GM18498 (cell line): ENCODE data around the gene AP1M2.
"Not testable (repeated sequence)": the region's sequence is repeated elsewhere in the genome, so short reads cannot be mapped to it uniquely, and the experiment has no call there.

Experiments used
- ATAC-seq: cut with Tn5 transposase; IDR thresholded peaks from one replicate; pipeline ENCODE4 v1.9.1; 2021; ENCODE audit warnings: mild to moderate bottlenecking, moderate library complexity; ENCODE audit not compliant: unreplicated experiment

Gene AP1M2

DNA sequence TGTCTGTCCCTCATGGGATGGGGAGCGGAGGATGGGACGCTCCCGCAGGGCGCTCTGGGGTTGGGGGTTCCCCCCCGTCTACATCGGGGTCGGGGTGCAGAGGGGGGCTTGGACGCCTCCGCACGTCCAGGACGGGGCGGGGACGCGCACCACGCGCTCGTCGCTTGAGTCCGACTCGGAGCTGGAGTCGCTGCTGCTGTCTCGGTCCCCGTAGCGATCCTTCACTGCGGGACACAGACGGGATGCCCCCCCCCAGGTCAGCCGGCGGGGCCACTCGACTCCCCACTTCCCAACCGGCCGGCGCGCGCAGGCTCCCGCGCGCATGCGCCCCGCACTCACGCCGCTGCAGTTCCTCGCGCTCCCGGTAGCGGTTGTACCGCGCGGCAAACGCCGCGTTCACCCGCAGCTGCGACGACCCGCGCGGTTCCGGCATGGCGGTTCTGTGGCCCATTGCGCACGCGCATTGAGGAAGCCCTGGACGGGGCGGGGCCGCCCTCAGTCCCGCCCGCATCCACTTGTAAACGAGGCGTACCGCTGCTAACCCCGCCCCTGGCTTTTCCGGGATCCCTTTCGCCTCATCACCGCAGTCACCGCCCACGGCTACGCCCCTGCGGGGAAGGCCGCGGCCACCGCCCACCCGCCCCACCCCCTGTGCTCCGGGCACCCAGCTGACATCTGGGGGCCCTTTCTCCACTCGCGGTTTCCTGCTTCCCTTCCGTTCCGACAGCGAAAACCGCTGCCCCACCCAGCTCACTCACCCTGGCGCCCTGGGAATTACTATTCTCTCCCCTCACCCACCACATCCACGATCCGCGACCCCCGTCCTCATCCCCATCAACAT, 21.3 kb downstream of the AP1M2 start, which contains the start of gene KRI1:
KRI1 (minus strand) TSS at position 444 of the 841 bp plus-strand sequence; CDS start at position 433, 11 bp downstream.
- ATAC-seq, result peak; percentile 47

DNA sequence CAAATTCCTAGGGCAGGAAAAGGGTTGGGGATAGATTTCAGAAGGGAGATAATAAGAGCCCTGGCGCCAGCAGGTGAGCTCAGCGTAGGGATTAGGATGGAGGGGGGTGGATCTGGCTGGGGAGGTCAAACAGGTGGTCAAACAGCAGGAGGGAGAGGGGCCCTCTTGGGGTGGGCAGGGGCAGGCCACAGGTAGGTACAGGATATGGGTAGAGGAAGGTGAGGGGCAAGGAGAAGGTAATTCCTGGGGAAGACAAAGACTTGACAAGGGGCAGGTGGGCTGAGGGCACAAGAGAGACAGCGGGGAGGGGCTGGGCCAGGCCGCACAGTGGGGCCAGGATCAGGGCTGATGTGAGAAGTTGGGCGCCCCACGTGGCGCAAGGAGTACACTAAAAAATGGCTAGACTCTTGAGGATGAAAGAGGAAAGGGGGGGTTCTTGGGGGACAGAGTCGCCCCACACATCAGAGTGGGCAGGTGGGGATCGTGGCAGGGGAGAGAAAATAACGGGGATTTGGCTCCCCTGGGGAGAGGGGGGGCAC, 22.0 kb downstream of the AP1M2 start:
- no peak for ATAC-seq

- no peak for ATAC-seq
These were observed 24.5 kb downstream of the AP1M2 start for GRCh38 chr19:10562609-10563008.

DNA sequence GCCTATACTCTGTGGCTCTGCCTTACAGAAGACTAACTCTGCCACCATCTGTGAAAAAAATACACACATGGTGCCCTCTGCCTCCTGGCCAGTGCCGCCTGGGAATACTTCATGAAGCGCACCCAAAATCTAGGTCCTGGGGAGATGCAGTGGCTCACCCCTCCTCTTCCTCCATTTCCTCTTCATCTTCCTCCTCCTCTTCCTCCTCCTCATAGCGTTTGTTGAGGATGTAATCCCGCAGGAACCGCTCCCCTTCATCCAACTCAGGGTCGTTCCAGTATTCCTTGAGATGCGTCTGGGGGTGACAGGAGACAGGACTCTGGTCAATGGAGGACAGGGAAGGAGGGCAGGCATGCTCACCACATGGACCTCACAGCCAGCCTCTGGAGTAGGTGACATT, 27.0 kb downstream of the AP1M2 start:
- no peak for ATAC-seq

- no peak for ATAC-seq
These were observed 29.4 kb downstream of the AP1M2 start for GRCh38 chr19:10557603-10558197.

GRCh38 chr19:10555610-10555973, 31.5 kb downstream of the AP1M2 start:
- no peak for ATAC-seq

GRCh38 chr19:10554760-10555609, 32.1 kb downstream of the AP1M2 start:
- no peak for ATAC-seq

DNA sequence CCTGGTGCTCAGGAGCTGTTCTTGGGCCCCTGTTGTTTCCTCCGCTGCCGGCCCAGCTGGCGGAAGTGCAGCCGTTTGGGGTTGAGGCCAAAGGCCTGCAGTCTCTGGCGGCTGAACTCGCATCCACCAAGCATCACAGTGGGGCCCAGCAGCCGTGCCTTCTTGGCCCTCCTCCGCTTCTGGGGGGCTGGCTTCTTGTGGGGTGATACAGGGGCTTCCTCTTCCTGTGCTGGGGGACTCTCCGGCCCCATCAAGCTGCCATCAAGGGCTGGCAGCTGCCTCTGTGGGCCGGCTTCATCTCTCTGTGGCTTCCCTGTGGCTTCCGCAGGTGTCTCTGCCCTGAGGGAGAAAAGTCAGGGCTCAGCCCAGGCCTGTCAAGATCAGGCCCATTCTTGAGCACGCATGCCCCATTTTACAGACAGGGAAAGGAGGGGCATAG, 33.1 kb downstream of the AP1M2 start:
- no peak for ATAC-seq

DNA sequence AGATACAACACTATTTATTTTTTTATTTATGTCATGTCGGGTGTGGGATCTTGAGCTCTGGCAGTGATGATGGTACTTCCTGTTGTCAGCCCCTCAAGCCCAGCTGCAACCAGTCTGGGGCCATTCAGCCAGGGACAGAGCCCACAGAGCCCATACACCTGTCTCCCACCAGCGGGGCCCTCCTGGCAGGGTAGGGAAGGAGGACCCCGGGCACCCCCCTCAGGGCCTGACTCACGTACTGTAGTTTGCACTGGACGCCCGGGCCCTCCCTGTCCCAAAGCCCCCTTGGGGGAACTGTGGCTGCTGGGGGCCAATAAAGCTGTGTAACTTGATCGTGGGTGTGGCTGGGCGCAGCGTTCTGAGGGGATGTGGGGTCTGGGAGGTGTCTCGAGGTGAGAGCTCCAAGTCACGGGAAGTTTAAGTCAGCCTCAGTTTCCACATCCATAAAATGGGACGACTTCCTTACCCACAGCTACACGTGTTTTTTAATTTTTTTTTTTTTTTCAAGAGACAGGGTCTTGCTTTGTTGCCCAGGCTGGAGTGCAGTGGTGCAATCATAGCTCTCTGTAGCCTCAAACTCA, 33.9 kb downstream of the AP1M2 start:
- no peak for ATAC-seq

DNA sequence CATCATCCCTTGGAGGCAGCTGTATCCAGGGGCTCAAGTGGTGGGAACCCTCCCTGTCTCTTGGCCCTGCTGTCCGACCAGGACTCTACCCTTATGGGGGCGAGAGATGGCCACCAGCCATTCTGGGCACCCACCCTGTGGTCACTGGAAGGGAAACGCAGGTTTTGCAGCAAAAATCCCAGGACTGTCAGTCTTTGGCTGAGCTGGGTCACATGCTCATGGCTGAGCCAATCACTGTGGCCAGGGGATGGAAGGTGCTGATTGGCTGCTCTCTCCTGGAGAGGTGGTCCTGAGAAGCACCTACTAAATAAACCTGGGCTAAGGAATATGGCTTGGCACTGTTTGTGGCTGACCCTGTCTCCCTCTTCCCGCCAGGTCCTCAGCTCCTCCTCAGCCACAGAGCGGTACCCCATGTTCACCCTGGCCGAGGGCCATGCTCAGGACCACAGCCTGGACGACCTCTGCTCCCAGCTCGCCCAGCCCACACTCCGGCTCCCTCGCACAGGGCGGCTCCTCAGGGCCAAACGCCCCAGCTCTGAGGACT, 34.5 kb downstream of the AP1M2 start:
- no peak for ATAC-seq

- ATAC-seq, result no peak
These were observed 35.3 kb downstream of the AP1M2 start for GRCh38 chr19:10551698-10552301.

DNA sequence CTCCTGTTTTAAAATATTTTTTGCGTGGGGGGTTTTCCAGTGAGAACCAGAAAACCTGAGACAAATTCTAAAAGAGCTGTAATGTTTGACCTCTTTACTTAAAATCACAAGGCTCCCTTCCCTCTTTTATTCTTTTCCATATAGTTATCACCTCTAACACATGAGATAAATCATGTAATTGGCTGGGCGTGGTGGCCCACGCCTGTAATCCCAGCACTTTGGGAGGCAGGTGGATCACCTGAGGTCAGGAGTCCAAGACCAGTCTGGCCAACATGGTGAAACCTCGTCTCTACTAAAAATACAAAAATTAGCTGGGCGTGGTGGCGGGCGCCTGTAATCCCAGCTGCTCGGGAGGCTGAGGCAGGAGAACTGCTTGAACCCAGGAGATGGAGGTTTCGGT, 36.1 kb downstream of the AP1M2 start:
- not testable (repeated sequence) for ATAC-seq

DNA sequence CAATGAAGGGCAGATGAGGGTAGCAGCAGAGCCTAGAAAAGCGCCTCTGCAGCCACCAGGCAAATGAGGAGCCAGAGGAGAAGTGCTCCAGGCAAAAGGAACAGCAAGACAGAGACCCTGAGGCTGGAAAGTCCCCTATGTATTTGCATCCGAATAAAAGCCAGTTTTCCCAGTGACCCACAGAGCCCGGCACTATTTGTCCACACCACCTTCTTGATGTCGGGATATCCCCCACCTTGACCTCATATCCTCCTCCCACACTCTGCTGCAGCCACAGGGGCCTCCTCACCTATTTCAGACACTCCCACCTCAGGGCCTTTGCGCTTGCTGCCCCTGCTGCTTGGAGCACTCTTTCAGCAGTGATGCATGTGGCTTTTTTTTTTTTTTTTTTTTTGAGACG, 36.8 kb downstream of the AP1M2 start:
- ATAC-seq, result no peak

GRCh38 chr19:10549733-10550132, 37.4 kb downstream of the AP1M2 start:
- no peak for ATAC-seq

DNA sequence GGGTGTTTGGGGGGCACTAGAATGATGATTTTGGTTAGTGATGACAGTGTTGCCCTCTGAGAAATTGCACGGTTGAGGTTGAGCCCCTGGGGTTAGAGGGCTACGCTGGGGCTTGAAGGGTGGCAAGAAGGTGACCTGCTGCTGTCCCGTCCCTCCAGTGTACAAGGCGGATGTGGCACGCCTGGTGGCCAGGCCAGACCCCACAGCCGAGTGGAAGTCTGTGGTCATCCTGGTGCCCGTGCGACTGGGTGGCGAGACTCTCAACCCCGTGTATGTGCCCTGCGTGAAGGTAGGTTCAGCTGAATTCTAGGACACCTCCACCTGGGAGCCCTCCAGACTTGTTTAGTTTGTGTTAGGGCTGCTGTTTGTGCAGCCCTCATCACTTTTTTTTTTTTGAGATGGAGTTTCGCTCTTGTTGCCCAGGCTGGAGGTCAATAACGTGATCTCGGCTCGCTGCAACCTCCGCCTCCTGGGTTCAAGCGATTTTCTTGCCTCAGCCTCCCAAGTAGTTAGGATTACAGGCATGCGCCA, 38.3 kb downstream of the AP1M2 start:
- ATAC-seq, result no peak

GRCh38 chr19:10546817-10547216, 40.3 kb downstream of the AP1M2 start:
- no peak for ATAC-seq

- ATAC-seq, result no peak
These were observed 42.3 kb downstream of the AP1M2 start for GRCh38 chr19:10544753-10545251.

DNA sequence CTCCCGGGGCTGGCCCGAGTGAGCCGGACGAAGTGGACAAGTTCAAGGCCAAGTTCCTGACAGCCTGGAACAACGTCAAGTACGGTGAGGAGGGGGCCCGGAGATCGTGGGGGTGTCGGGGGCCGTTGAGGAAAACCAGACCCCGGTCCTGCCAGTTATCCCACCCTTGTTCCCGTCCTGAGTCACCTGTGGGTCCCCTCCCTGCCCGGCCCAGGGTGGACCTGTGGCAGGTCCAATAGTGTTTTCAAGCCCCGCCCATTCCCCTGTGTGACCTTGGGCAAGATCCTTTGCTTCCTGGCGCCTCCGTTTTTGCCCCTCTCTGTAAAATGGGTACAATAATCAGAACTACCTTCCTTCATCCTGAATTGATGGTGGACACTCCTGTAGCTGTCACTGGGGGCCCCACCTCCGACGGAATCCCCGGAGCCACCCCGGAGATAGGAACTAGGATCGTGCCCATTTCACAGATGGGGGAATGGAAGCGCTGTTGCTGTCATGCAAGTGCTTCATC, 42.8 kb downstream of the AP1M2 start:
- ATAC-seq, result peak; percentile 13

GRCh38 chr19:10543420-10544241, 43.5 kb downstream of the AP1M2 start, which contains the start of gene ATG4D:
Gene ATG4D (plus strand): TSS chr19:10543904. CDS start chr19:10544091, 187 bp downstream.
- peak; percentile 73 for ATAC-seq
